ENCODE measurements around the gene CHRM2.

CHRM2 gene

DNA sequence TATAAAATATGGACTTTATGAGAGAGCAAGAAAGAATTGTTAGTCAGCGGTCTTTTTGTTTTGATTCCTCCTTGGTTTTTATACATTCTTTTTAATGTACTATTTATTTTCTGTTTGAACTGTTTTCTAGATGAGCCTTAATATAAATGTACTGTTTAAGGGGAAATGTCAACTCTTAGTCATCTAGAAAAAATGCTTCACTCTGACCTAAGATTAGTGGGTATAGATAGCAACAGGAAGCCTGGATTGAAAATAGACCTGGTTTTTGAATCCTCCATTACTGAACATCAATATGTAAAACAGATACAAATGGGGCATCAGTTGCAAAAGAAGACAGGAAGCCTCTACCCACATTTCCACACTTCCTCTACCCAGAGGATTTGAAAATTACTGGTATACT is 87.8 kb downstream of the CHRM2 start:
- TF ChIP-seq CTCF (IDR thresholded peaks at IDR 0.05; ENCODE audit: borderline replicate concordance, extremely low read depth, low read length, poor library complexity, severe bottlenecking) (no peak), EZH2 (IDR thresholded peaks at IDR 0.05; ENCODE audit: borderline replicate concordance, low read depth, low read length, severe bottlenecking) (no peak)
- no peak overlapping the region for H3K4me2 ChIP-seq (ENCODE audit: insufficient read depth, low read length)
- no peak for DNase-seq
- peaks cover 2% of the 10 kb centered on the region for H3K9me3 ChIP-seq (ENCODE audit: insufficient read depth, low read length, severe bottlenecking)
- no peaks in the 10 kb centered on the region for H3K4me1 ChIP-seq (ENCODE audit: insufficient read depth, low read length)
- H3K4me3 ChIP-seq (ENCODE audit: low read depth in 1 of 2, low read length in 2 of 2) = no peak overlapping the region
- no peak overlapping the region for H2AFZ ChIP-seq (ENCODE audit: low read depth, low read length)
- H4K20me1 ChIP-seq (ENCODE audit: insufficient read depth, low read length) = no peaks in the 10 kb centered on the region
- H3K27ac ChIP-seq (ENCODE audit: low read length) = no peak overlapping the region
- H3K27me3 ChIP-seq (ENCODE audit: insufficient read depth, low read length, poor library complexity) = no peaks in the 10 kb centered on the region
- ATAC-seq (ENCODE audit: insufficient read depth, low read depth) = no peak
- no peak overlapping the region for H3K9ac ChIP-seq (ENCODE audit: low read depth, low read length)
- H3K79me2 ChIP-seq (ENCODE audit: insufficient read depth, low read length) = no peaks in the 10 kb centered on the region
- H3K36me3 ChIP-seq (ENCODE audit: insufficient read depth, low read length) = no peaks in the 10 kb centered on the region

- H3K4me1 ChIP-seq (ENCODE audit: insufficient read depth, low read length) = no peaks in the 10 kb centered on the region
- H3K27me3 ChIP-seq (ENCODE audit: insufficient read depth, low read length, poor library complexity) = no peaks in the 10 kb centered on the region
- DNase-seq = no peak
- H4K20me1 ChIP-seq (ENCODE audit: insufficient read depth, low read length) = no peaks in the 10 kb centered on the region
- H3K9ac ChIP-seq (ENCODE audit: low read depth, low read length) = no peak overlapping the region
- no peaks in the 10 kb centered on the region for H3K36me3 ChIP-seq (ENCODE audit: insufficient read depth, low read length)
- no peaks in the 10 kb centered on the region for H3K79me2 ChIP-seq (ENCODE audit: insufficient read depth, low read length)
- ATAC-seq (ENCODE audit: insufficient read depth, low read depth) = no peak
- TF ChIP-seq EZH2 (IDR thresholded peaks at IDR 0.05; ENCODE audit: borderline replicate concordance, low read depth, low read length, severe bottlenecking) (no peak), CTCF (IDR thresholded peaks at IDR 0.05; ENCODE audit: borderline replicate concordance, extremely low read depth, low read length, poor library complexity, severe bottlenecking) (no peak)
- no peak overlapping the region for H3K4me3 ChIP-seq (ENCODE audit: low read depth in 1 of 2, low read length in 2 of 2)
- H3K27ac ChIP-seq (ENCODE audit: low read length) = no peak overlapping the region
- no peak overlapping the region for H2AFZ ChIP-seq (ENCODE audit: low read depth, low read length)
- H3K9me3 ChIP-seq (ENCODE audit: insufficient read depth, low read length, severe bottlenecking) = peaks cover 2% of the 10 kb centered on the region
- H3K4me2 ChIP-seq (ENCODE audit: insufficient read depth, low read length) = no peak overlapping the region
Observed at GRCh38 chr7:136956671-136957070, 88.2 kb downstream of the CHRM2 start.

GRCh38 chr7:136957391-136957790 is 88.9 kb downstream of the CHRM2 start:
- no peak for TF ChIP-seq EZH2 (IDR thresholded peaks at IDR 0.05; ENCODE audit: borderline replicate concordance, low read depth, low read length, severe bottlenecking)
- no peak for TF ChIP-seq CTCF (IDR thresholded peaks at IDR 0.05; ENCODE audit: borderline replicate concordance, extremely low read depth, low read length, poor library complexity, severe bottlenecking)
- DNase-seq (no peak), ATAC-seq (ENCODE audit: insufficient read depth, low read depth) (no peak)
- H3K27me3 ChIP-seq (ENCODE audit: insufficient read depth, low read length, poor library complexity) = no peaks in the 10 kb centered on the region
- H3K36me3 ChIP-seq (ENCODE audit: insufficient read depth, low read length) = no peaks in the 10 kb centered on the region
- H2AFZ ChIP-seq (ENCODE audit: low read depth, low read length) = no peak overlapping the region
- H3K9ac ChIP-seq (ENCODE audit: low read depth, low read length) = no peak overlapping the region
- H3K4me2 ChIP-seq (ENCODE audit: insufficient read depth, low read length) = no peak overlapping the region
- H3K4me1 ChIP-seq (ENCODE audit: insufficient read depth, low read length) = no peaks in the 10 kb centered on the region
- no peak overlapping the region for H3K27ac ChIP-seq (ENCODE audit: low read length)
- H3K79me2 ChIP-seq (ENCODE audit: insufficient read depth, low read length) = no peaks in the 10 kb centered on the region
- no peak overlapping the region for H3K4me3 ChIP-seq (ENCODE audit: low read depth in 1 of 2, low read length in 2 of 2)
- no peaks in the 10 kb centered on the region for H4K20me1 ChIP-seq (ENCODE audit: insufficient read depth, low read length)
- H3K9me3 ChIP-seq (ENCODE audit: insufficient read depth, low read length, severe bottlenecking) = peaks cover 2% of the 10 kb centered on the region

DNA sequence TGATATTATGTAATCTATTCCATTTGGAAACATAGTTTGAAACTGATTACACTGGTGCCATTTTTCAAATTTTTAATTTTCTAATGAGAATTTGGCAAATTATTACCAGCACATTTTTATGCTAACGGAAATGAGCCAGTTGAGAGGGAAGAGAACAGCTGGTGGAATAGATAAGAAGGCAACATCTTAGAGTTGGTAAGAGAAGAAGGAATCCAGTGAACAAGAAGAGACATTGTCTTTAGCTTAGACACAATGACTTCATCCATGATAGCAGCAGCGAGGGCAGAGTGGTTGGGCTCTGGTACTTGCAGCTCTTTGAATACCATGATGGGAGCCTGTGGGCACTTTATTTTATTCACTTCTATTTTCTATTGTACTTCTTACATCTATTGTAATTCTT is 89.6 kb downstream of the CHRM2 start:
- H3K36me3 ChIP-seq (ENCODE audit: insufficient read depth, low read length) = no peaks in the 10 kb centered on the region
- no peaks in the 10 kb centered on the region for H3K4me1 ChIP-seq (ENCODE audit: insufficient read depth, low read length)
- H2AFZ ChIP-seq (ENCODE audit: low read depth, low read length) = no peak overlapping the region
- no peaks in the 10 kb centered on the region for H4K20me1 ChIP-seq (ENCODE audit: insufficient read depth, low read length)
- no peak overlapping the region for H3K4me2 ChIP-seq (ENCODE audit: insufficient read depth, low read length)
- TF ChIP-seq CTCF (IDR thresholded peaks at IDR 0.05; ENCODE audit: borderline replicate concordance, extremely low read depth, low read length, poor library complexity, severe bottlenecking) = no peak
- TF ChIP-seq EZH2 (IDR thresholded peaks at IDR 0.05; ENCODE audit: borderline replicate concordance, low read depth, low read length, severe bottlenecking) = no peak
- H3K9me3 ChIP-seq (ENCODE audit: insufficient read depth, low read length, severe bottlenecking) = peaks cover 2% of the 10 kb centered on the region
- H3K4me3 ChIP-seq (ENCODE audit: low read depth in 1 of 2, low read length in 2 of 2) = no peak overlapping the region
- ATAC-seq (ENCODE audit: insufficient read depth, low read depth) (no peak), DNase-seq (no peak)
- no peaks in the 10 kb centered on the region for H3K79me2 ChIP-seq (ENCODE audit: insufficient read depth, low read length)
- no peaks in the 10 kb centered on the region for H3K27me3 ChIP-seq (ENCODE audit: insufficient read depth, low read length, poor library complexity)
- H3K9ac ChIP-seq (ENCODE audit: low read depth, low read length) = no peak overlapping the region
- H3K27ac ChIP-seq (ENCODE audit: low read length) = no peak overlapping the region

All from DND-41 (cell line).